ENCODE results near the gene GGA1.
A peak's percentile ranks its signal among the peaks of the same experiment; 100 is the strongest.

GGA1 gene

DNA sequence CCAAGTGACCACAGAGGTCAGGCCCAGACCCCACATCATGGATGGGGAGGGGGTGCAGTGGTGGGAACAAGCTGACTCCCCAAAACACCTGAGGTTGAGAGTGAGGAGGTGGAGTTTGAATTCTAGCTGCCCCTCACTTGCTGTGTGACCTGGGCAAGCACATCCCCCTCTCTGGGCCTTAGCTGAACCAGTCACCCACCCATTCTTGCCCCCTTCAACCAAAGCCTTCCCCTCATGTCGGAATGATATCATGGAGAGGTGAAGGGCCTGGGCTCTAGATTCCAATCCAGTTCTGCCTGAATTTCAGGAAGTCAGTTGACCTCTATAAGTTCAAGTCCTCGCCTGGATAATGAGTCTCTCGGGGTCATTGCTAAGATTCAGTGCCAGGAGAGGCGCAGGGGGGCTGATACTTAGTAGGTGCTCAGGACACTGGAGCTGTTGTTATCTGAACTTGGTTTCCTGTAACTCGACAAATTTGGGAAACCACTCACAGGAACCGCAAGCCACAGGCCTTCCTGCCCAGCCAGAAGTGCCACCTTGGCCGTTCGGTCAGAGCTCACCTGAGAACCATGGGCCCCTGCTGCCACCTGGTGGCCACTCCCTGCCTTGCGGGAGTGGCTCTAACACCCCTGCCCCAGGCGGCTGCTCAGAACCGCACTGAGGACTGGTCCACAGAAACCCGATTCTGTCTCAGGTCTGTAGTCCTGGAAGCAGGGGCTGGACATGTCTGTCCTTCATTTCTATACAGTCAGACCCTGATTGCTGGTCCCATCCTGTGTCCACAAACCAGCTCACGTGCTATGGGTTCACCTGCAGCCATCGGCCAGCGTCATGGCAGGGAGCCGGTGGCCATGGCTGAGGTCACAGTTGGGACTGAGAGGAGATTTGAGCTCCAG lies 41.5 kb upstream of the GGA1 start:
- H3K9me3 ChIP-seq, result no peaks in the 10 kb centered on the region
- H3K27ac ChIP-seq, result peak overlapping the region; percentile 70
- peak; percentile 97 for TF ChIP-seq CTCF (IDR thresholded peaks at IDR 0.05)
- peaks cover 42% of the 10 kb centered on the region for H3K27me3 ChIP-seq
- no peaks in the 10 kb centered on the region for H3K36me3 ChIP-seq
- H3K4me1 ChIP-seq (ENCODE audit: control insufficient read depth in 1 of 2, insufficient read depth in 1 of 2, low read depth in 1 of 2, low read length in 1 of 2), result peaks cover 26 to 28% of the 10 kb centered on the region in 2 experiments
- H3K4me3 ChIP-seq (ENCODE audit: low read depth in 1 of 2, low read length in 1 of 2), result peak overlapping the region; percentile 18 to 39

DNA sequence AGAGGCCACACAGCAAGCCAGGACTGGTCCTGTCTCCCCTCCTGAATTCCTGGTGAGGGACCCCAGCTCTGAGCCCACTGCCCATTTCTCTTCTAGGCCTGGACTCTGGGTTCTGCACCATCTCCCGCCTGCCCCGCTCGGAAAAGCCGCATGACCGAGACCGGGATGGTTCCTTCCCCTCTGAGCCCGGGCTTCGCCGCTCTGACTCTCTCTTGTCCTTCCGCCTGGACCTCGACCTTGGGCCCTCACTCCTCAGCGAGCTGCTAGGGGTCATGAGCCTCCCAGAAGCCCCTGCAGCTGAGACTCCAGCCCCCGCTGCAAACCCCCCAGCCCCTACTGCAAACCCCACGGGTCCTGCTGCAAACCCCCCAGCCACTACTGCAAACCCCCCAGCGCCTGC lies 40.6 kb upstream of the GGA1 start:
- no peaks in the 10 kb centered on the region for H3K36me3 ChIP-seq
- TF ChIP-seq CTCF (IDR thresholded peaks at IDR 0.05), result no peak
- H3K9me3 ChIP-seq, result no peaks in the 10 kb centered on the region
- H3K27ac ChIP-seq, result no peak overlapping the region
- peaks cover 26 to 28% of the 10 kb centered on the region in 2 experiments for H3K4me1 ChIP-seq (ENCODE audit: control insufficient read depth in 1 of 2, insufficient read depth in 1 of 2, low read depth in 1 of 2, low read length in 1 of 2)
- no peak overlapping the region for H3K4me3 ChIP-seq (ENCODE audit: low read depth in 1 of 2, low read length in 1 of 2)
- peaks cover 33% of the 10 kb centered on the region for H3K27me3 ChIP-seq

DNA sequence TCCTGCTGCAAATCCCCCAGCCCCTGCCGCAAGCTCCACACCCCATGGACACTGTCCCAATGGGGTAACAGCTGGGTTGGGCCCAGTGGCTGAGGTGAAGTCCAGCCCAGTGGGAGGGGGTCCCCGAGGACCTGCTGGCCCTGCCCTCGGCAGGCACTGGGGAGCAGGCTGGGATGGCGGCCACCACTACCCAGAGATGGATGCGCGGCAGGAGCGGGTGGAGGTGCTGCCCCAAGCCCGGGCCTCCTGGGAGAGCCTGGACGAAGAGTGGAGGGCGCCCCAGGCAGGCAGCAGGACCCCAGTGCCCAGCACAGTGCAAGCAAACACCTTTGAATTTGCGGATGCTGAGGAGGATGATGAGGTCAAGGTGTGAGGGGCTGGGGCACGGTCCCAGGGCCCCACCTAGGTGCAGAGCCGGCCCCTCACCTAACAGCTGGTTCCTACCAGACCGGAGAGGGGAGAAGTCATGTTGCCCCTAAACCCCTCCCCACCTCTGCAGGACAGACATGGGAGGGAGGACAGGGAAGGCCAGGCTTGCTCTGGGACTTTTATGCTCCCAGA lies 40.1 kb upstream of the GGA1 start:
- Histone ChIP-seq H3K36me3 (no peaks in the 10 kb centered on the region), H3K9me3 (no peaks in the 10 kb centered on the region), H3K27ac (no peak overlapping the region), H3K27me3 (peaks cover 28% of the 10 kb centered on the region), H3K4me3 (ENCODE audit: low read depth in 1 of 2, low read length in 1 of 2) (no peak overlapping the region), H3K4me1 (ENCODE audit: control insufficient read depth in 1 of 2, insufficient read depth in 1 of 2, low read depth in 1 of 2, low read length in 1 of 2) (peaks cover 26 to 30% of the 10 kb centered on the region in 2 experiments)
- no peak for TF ChIP-seq CTCF (IDR thresholded peaks at IDR 0.05)

DNA sequence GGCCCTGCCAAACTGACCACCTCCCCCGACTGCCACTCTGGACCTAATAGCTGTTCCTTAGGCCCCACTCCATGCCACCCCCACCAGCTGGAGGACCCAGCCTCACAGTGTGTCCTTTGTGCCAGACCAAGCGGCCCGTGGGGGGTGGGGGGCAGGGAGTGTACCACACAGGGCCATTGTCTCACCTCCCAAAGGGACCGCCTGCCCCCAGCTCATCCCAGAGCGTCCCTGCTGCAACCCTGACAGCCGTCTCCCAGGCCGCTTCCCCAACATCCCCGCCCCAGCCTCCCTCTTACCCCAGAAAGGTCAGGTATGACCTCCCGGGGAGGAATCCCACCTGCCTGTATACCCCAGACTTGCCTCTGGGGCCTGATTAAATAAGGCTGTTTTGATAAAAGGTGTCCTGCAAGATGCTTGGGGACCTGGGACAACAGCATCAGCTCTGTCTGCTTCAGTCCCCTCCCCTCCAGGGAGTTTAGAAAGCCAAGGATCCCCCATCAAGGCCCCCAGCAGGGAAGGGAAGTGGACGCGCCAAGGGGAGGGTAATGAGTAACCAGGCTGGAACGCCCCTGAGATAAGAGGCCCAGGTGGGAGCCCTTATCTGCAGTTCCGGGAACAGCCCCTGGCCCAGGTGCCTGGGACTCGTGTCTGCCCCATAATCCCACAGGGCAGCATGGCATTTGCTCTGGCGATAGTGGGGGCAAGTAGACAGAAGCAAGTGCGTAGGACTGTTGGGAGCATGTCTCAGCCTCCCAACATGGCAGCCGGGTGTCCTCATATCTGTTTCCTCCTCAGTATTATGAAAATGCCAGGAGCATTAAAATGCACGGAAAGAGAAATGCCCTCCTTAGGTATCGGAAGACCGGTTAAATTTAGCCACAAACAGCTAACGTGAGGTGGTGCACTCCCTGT lies 39.4 kb upstream of the GGA1 start:
- Histone ChIP-seq H3K27me3 (peaks cover 21% of the 10 kb centered on the region), H3K4me3 (ENCODE audit: low read depth in 1 of 2, low read length in 1 of 2) (no peak overlapping the region), H3K9me3 (no peaks in the 10 kb centered on the region), H3K36me3 (no peaks in the 10 kb centered on the region), H3K27ac (no peak overlapping the region), H3K4me1 (ENCODE audit: control insufficient read depth in 1 of 2, insufficient read depth in 1 of 2, low read depth in 1 of 2, low read length in 1 of 2) (peaks cover 30 to 38% of the 10 kb centered on the region in 2 experiments)
- no peak for TF ChIP-seq CTCF (IDR thresholded peaks at IDR 0.05)

DNA sequence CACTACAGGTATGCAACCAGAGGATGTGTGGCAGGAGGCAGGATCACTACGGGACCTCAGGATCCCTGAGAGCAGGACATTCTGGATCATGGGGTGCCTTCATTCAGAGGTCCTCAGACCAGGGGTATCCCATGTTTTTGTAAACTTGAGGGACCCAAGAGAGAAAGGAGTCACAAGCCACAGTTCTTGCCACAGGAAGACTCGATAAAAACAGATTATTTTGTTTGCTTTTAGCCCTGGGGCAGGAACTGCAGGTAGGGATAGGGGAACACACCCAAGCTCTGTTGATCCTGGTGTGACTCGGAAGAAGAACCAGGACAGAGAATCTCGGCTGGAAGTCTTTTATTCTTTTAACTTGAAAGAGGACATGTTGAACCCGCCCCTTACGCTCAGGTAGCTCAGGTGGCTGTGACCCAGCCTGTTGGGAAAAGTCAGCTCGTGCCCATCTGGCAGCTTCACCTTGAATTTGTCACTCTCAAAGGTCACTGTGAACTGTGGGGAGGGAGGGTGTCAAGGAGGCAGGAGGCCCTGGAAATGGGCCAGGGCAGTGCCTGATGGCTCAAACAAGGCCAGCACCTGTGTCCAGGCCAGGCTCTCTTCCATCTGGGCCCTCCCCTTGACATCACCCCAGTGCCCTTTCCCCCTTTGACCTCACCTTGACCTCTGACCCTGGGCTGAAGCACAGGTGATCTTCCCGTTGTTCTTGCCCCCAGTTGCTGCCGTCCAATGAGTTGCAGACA lies 38.5 kb upstream of the GGA1 start:
- Histone ChIP-seq H3K36me3 (no peaks in the 10 kb centered on the region), H3K9me3 (no peaks in the 10 kb centered on the region), H3K4me1 (ENCODE audit: control insufficient read depth in 1 of 2, insufficient read depth in 1 of 2, low read depth in 1 of 2, low read length in 1 of 2) (peaks cover 38 to 46% of the 10 kb centered on the region in 2 experiments), H3K4me3 (ENCODE audit: low read depth in 1 of 2, low read length in 1 of 2) (no peak overlapping the region), H3K27ac (no peak overlapping the region), H3K27me3 (peaks cover 12% of the 10 kb centered on the region)
- TF ChIP-seq CTCF (IDR thresholded peaks at IDR 0.05), result no peak
